Astrocyte (in vitro differentiated cells and primary cell): ENCODE results near the gene PLEKHA5. TPM values are rescaled to one million over a fixed set of nuclear protein-coding genes. Genes with fewer than 3 reads are reported as not detected.

ENCODE experiments used
- DNase-seq: peaks from one replicate; pipeline ENCODE4 v3.0.0-alpha.2; 2010; ENCODE audit warnings: low read depth
- FAIRE-seq: peaks from 2 replicates; lab custom pipeline; 2011; peaks lifted over from hg19 to GRCh38; lab: Jason Lieb, UNC
- H2AFZ ChIP-seq: 2 replicates; pipeline ENCODE4 v1.6.0; 2012; ENCODE audit warnings: low read depth, low read length, inconsistent platforms
- H3K27ac ChIP-seq: 2 replicates; pipeline ENCODE4 v1.5.1; 2011; ENCODE audit warnings: low read depth, low read length, inconsistent platforms
- H3K27me3 ChIP-seq: 2 replicates; pipeline ENCODE4 v1.6.0; 2011; ENCODE audit warnings: low read length, inconsistent platforms; ENCODE audit not compliant: insufficient read depth
- H3K36me3 ChIP-seq: 2 replicates; pipeline ENCODE4 v1.5.1; 2011; ENCODE audit warnings: low read length, inconsistent platforms; ENCODE audit not compliant: insufficient read depth
- H3K4me1 ChIP-seq: 2 replicates; pipeline ENCODE4 v1.5.1; 2011; ENCODE audit warnings: low read length, inconsistent platforms; ENCODE audit not compliant: insufficient read depth
- H3K4me2 ChIP-seq: 2 replicates; pipeline ENCODE4 v1.6.0; 2012; ENCODE audit warnings: low read length, inconsistent platforms
- H3K4me3 ChIP-seq: 2 replicates; pipeline ENCODE4 v1.5.1; 2011; ENCODE audit warnings: low read depth, mild to moderate bottlenecking, low read length, inconsistent platforms; ENCODE audit not compliant: insufficient read depth
- H3K79me2 ChIP-seq: 2 replicates; pipeline ENCODE4 v1.6.0; 2012; ENCODE audit warnings: mild to moderate bottlenecking, low read length, inconsistent platforms; ENCODE audit not compliant: insufficient read depth
- H3K9ac ChIP-seq: 2 replicates; pipeline ENCODE4 v1.6.0; 2012; ENCODE audit warnings: mild to moderate bottlenecking, low read length, inconsistent platforms
- H3K9me3 ChIP-seq: 2 replicates; pipeline ENCODE4 v1.5.1; 2012; ENCODE audit warnings: low read depth, mild to moderate bottlenecking, low read length, inconsistent platforms; ENCODE audit not compliant: insufficient read depth
- H4K20me1 ChIP-seq: 2 replicates; pipeline ENCODE4 v1.6.0; 2012; ENCODE audit warnings: low read length, inconsistent platforms; ENCODE audit not compliant: insufficient read depth
- H3K27ac Mint-ChIP-seq: one replicate; pipeline ENCODE4 v1.8.0; 2021; ENCODE audit warnings: mild to moderate bottlenecking, mixed read lengths; ENCODE audit not compliant: unreplicated experiment
- H3K27me3 Mint-ChIP-seq: one replicate; pipeline ENCODE4 v1.8.0; 2021; ENCODE audit warnings: low read depth, mixed read lengths; ENCODE audit not compliant: unreplicated experiment
- H3K36me3 Mint-ChIP-seq: one replicate; pipeline ENCODE4 v1.8.0; 2021; ENCODE audit warnings: low read depth, mixed read lengths; ENCODE audit not compliant: unreplicated experiment
- H3K4me1 Mint-ChIP-seq: one replicate; pipeline ENCODE4 v1.8.0; 2021; ENCODE audit warnings: low read depth, mixed read lengths; ENCODE audit not compliant: unreplicated experiment
- H3K4me3 Mint-ChIP-seq: one replicate; pipeline ENCODE4 v1.8.0; 2021; ENCODE audit warnings: mild to moderate bottlenecking, moderate library complexity, mixed read lengths; ENCODE audit not compliant: unreplicated experiment
- H3K9me3 Mint-ChIP-seq: one replicate; pipeline ENCODE4 v1.8.0; 2021; ENCODE audit warnings: mild to moderate bottlenecking, mixed read lengths; ENCODE audit not compliant: unreplicated experiment
- EZH2 ChIP-seq: IDR thresholded peaks from 2 replicates; pipeline ENCODE4 v1.6.1; 2012; ENCODE audit warnings: mild to moderate bottlenecking, low read length, inconsistent platforms; ENCODE audit not compliant: insufficient read depth
- total RNA-seq: library from RNA; stranded (reverse); gene quantifications from 2 replicates; pipeline ENCODE4 v1.2.1, GENCODE V29; 2021
- TF ChIP-seq, protein P1 (sequence below): IDR thresholded peaks from 2 replicates; pipeline ENCODE4 v1.5.1; 2011; ENCODE audit warnings: low read depth, mild to moderate bottlenecking, inconsistent platforms, low read length, moderate library complexity; ENCODE audit not compliant: insufficient read depth

The PLEKHA5 gene
- total RNA-seq, 1 donor from 2014 or later = 38.9 TPM

DNA sequence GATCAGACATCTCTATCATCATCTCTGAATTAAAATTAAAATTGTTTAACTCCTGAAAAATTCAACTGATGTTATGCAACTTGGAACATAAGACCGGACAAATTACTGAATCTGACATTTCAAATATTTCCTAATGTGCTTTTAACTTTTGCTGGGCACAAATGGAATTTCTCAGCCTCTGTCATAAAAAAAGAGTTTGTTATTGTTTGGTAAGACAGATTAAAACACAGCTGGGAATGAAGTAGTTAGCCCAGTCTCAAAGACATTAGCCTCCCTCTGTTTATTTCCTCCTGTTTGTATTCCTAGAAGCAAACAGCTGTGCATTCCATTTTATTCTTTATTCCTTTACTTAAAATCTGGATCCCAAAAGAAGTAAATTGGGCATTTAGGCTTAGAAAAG lies 29.4 kb downstream of the PLEKHA5 start:
- DNase-seq = peak; percentile 41
- Histone ChIP-seq H3K4me3 (no peak overlapping the region), H3K9me3 (no peaks in the 10 kb centered on the region), H2AFZ (no peak overlapping the region), H3K36me3 (no peaks in the 10 kb centered on the region), H3K4me2 (no peak overlapping the region), H3K27ac (no peak overlapping the region), H3K9ac (no peak overlapping the region), H3K79me2 (peaks cover 25% of the 10 kb centered on the region), H3K27me3 (no peaks in the 10 kb centered on the region), H3K4me1 (no peaks in the 10 kb centered on the region), H4K20me1 (peaks cover 4% of the 10 kb centered on the region)
- Mint-ChIP-seq H3K27me3 (no peaks in the 10 kb centered on the region), H3K9me3 (no peaks in the 10 kb centered on the region), H3K4me3 (no peak overlapping the region), H3K4me1 (peaks cover 18% of the 10 kb centered on the region), H3K27ac (no peak overlapping the region), H3K36me3 (peaks cover 3% of the 10 kb centered on the region)
- no peak for FAIRE-seq
- no peak for TF ChIP-seq EZH2
- TF ChIP-seq, protein P1, sequence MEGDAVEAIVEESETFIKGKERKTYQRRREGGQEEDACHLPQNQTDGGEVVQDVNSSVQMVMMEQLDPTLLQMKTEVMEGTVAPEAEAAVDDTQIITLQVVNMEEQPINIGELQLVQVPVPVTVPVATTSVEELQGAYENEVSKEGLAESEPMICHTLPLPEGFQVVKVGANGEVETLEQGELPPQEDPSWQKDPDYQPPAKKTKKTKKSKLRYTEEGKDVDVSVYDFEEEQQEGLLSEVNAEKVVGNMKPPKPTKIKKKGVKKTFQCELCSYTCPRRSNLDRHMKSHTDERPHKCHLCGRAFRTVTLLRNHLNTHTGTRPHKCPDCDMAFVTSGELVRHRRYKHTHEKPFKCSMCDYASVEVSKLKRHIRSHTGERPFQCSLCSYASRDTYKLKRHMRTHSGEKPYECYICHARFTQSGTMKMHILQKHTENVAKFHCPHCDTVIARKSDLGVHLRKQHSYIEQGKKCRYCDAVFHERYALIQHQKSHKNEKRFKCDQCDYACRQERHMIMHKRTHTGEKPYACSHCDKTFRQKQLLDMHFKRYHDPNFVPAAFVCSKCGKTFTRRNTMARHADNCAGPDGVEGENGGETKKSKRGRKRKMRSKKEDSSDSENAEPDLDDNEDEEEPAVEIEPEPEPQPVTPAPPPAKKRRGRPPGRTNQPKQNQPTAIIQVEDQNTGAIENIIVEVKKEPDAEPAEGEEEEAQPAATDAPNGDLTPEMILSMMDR = no peak

- Histone ChIP-seq H3K4me2 (no peak overlapping the region), H3K9me3 (no peaks in the 10 kb centered on the region), H3K4me1 (no peaks in the 10 kb centered on the region), H3K27me3 (no peaks in the 10 kb centered on the region), H4K20me1 (peaks cover 15% of the 10 kb centered on the region), H3K36me3 (no peaks in the 10 kb centered on the region), H3K27ac (no peak overlapping the region), H3K4me3 (no peak overlapping the region), H2AFZ (no peak overlapping the region), H3K79me2 (peaks cover 11% of the 10 kb centered on the region), H3K9ac (no peak overlapping the region)
- Mint-ChIP-seq H3K36me3 (peaks cover 5% of the 10 kb centered on the region), H3K4me3 (no peak overlapping the region), H3K4me1 (peaks cover 11% of the 10 kb centered on the region), H3K27ac (no peak overlapping the region), H3K9me3 (no peaks in the 10 kb centered on the region), H3K27me3 (no peaks in the 10 kb centered on the region)
- TF ChIP-seq EZH2 = no peak
- TF ChIP-seq, protein P1 = no peak
- FAIRE-seq (no peak), DNase-seq (no peak)
Observed at GRCh38 chr12:19161216-19161615, 31.7 kb downstream of the PLEKHA5 start.

- FAIRE-seq = no peak
- no peak overlapping the region for H3K4me3 Mint-ChIP-seq
- TF ChIP-seq EZH2 = no peak
- TF ChIP-seq, protein P1 = no peak
- H4K20me1 ChIP-seq = peaks cover 16% of the 10 kb centered on the region
- no peaks in the 10 kb centered on the region for H3K9me3 Mint-ChIP-seq
- peaks cover 5% of the 10 kb centered on the region for H3K36me3 Mint-ChIP-seq
- no peak overlapping the region for H2AFZ ChIP-seq
- DNase-seq = no peak
- no peak overlapping the region for H3K4me3 ChIP-seq
- H3K27me3 ChIP-seq = no peaks in the 10 kb centered on the region
- H3K9ac ChIP-seq = no peak overlapping the region
- H3K27me3 Mint-ChIP-seq = no peaks in the 10 kb centered on the region
- peaks cover 16% of the 10 kb centered on the region for H3K4me1 Mint-ChIP-seq
- no peak overlapping the region for H3K4me2 ChIP-seq
- peaks cover 28% of the 10 kb centered on the region for H3K79me2 ChIP-seq
- no peaks in the 10 kb centered on the region for H3K4me1 ChIP-seq
- no peak overlapping the region for H3K27ac Mint-ChIP-seq
- no peak overlapping the region for H3K27ac ChIP-seq
- no peaks in the 10 kb centered on the region for H3K9me3 ChIP-seq
- no peaks in the 10 kb centered on the region for H3K36me3 ChIP-seq
Observed at GRCh38 chr12:19165451-19165850, 35.9 kb downstream of the PLEKHA5 start.
